HepG2 (cell line): ENCODE data around the gene BCAS1. TPM values are rescaled to one million over a fixed set of nuclear protein-coding genes. Genes with fewer than 3 reads are reported as not detected.

ENCODE experiments used
- GPN1 ChIP-seq: sonication (generic); formaldehyde crosslinking; IDR thresholded peaks from 2 replicates; pipeline ENCODE4 v1.5.1; 2020; ENCODE audit warnings: missing genetic modification reagents, borderline replicate concordance
- HNRNPLL ChIP-seq: fragments of 200-400 bp; formaldehyde crosslinking; IDR thresholded peaks from 2 replicates; pipeline ENCODE4 v1.6.1; 2017; ENCODE audit warnings: mild to moderate bottlenecking, low read depth, low read length; ENCODE audit not compliant: poor library complexity, severe bottlenecking
- HOXA5 ChIP-seq: sonication (generic); formaldehyde crosslinking; IDR thresholded peaks from 2 replicates; pipeline ENCODE4 v1.4.0; 2020; ENCODE audit warnings: missing genetic modification reagents
- KAT8 ChIP-seq: IDR thresholded peaks from 2 replicates; pipeline ENCODE4 v1.6.1; 2016; ENCODE audit warnings: missing genetic modification reagents, missing compliant biosample characterization
- NFE2L2 ChIP-seq: fragments of 150-350 bp; IDR thresholded peaks from 2 replicates; pipeline ENCODE4 v1.6.1; 2014; ENCODE audit warnings: low read length
- NONO ChIP-seq, 2 experiments: fragments of 450-650 bp in 1 of 2; sonication (generic) in 1 of 2; formaldehyde crosslinking in 1 of 2; IDR thresholded peaks in 1 of 2; conservative IDR thresholded peaks in 1 of 2; 2 replicates each; pipeline versions ENCODE4 v1.6.1 to v1.8.0; 2017 to 2022; ENCODE audit warnings: mild to moderate bottlenecking in 1 of 2, missing genetic modification reagents in 1 of 2, moderate library complexity in 1 of 2
- NR3C1 ChIP-seq: sonication (generic); formaldehyde crosslinking; IDR thresholded peaks from 2 replicates; pipeline ENCODE4 v1.4.0; 2020; ENCODE audit warnings: missing genetic modification reagents
- SIX1 ChIP-seq: sonication (generic); formaldehyde crosslinking; IDR thresholded peaks from 2 replicates; pipeline ENCODE4 v1.4.0; 2020; ENCODE audit warnings: missing genetic modification reagents, borderline replicate concordance
- SP140L ChIP-seq: sonication (generic); formaldehyde crosslinking; IDR thresholded peaks from 2 replicates; pipeline ENCODE4 v1.4.0; 2020; ENCODE audit warnings: missing genetic modification reagents, borderline replicate concordance
- TMF1 ChIP-seq: sonication (generic); formaldehyde crosslinking; IDR thresholded peaks from 2 replicates; pipeline ENCODE4 v1.8.1; 2022; ENCODE audit warnings: low read depth, missing genetic modification reagents
- TRIM24 ChIP-seq: sonication (generic); formaldehyde crosslinking; IDR thresholded peaks from 2 replicates; pipeline ENCODE4 v1.8.0; 2022; ENCODE audit warnings: mild to moderate bottlenecking, missing genetic modification reagents
- TSC22D2 ChIP-seq: sonication (generic); formaldehyde crosslinking; IDR thresholded peaks from 2 replicates; pipeline ENCODE4 v1.5.1; 2020; ENCODE audit warnings: missing genetic modification reagents, mild to moderate bottlenecking, borderline replicate concordance
- YEATS2 ChIP-seq: sonication (generic); formaldehyde crosslinking; IDR thresholded peaks from 2 replicates; pipeline ENCODE4 v1.4.0; 2020; ENCODE audit warnings: missing genetic modification reagents, borderline replicate concordance
- ZFP37 ChIP-seq: sonication (generic); formaldehyde crosslinking; IDR thresholded peaks from 2 replicates; pipeline ENCODE4 v1.4.0; 2020; ENCODE audit warnings: missing genetic modification reagents, borderline replicate concordance
- ZMYM4 ChIP-seq: sonication (generic); formaldehyde crosslinking; IDR thresholded peaks from 2 replicates; pipeline ENCODE4 v1.8.1; 2023; ENCODE audit warnings: mild to moderate bottlenecking, missing genetic modification reagents
- ZNF230 ChIP-seq: sonication (generic); formaldehyde crosslinking; IDR thresholded peaks from 2 replicates; pipeline ENCODE4 v1.4.0; 2020; ENCODE audit warnings: mild to moderate bottlenecking, missing genetic modification reagents
- ZNF3 ChIP-seq: IDR thresholded peaks from 2 replicates; pipeline ENCODE4 v1.7.0; 2017; ENCODE audit warnings: inconsistent platforms
- ZNF383 ChIP-seq: sonication (generic); formaldehyde crosslinking; IDR thresholded peaks from 2 replicates; pipeline ENCODE4 v1.4.0; 2020; ENCODE audit warnings: missing genetic modification reagents, mild to moderate bottlenecking, borderline replicate concordance
- ZNF530 ChIP-seq: sonication (generic); formaldehyde crosslinking; IDR thresholded peaks from 2 replicates; pipeline ENCODE4 v1.5.0; 2020; ENCODE audit warnings: low read depth, mild to moderate bottlenecking, missing genetic modification reagents
- ZNF547 ChIP-seq: sonication (generic); formaldehyde crosslinking; IDR thresholded peaks from 2 replicates; pipeline ENCODE4 v1.5.1; 2020; ENCODE audit warnings: mild to moderate bottlenecking, missing genetic modification reagents
- ZNF749 ChIP-seq: sonication (generic); formaldehyde crosslinking; IDR thresholded peaks from 2 replicates; pipeline ENCODE4 v1.8.0; 2022; ENCODE audit warnings: mild to moderate bottlenecking, missing genetic modification reagents, moderate library complexity, borderline replicate concordance
- ZNF772 ChIP-seq: sonication (generic); formaldehyde crosslinking; IDR thresholded peaks from 2 replicates; pipeline ENCODE4 v1.5.0; 2020; ENCODE audit warnings: mild to moderate bottlenecking, missing genetic modification reagents
- polyA plus RNA-seq, 8 experiments: library from polyadenylated mRNA; depleted of rRNA in 3 of 8; stranded (reverse) in 7 of 8; unstranded in 1 of 8; fragments of >200 nt; fragmentation: Illumina TruSeq in 4 of 8; extraction: Trizol in 4 of 8; gene quantifications; 2 replicates each; pipeline versions ENCODE4 v1.2.1 to v1.2.3, GENCODE V29; 2011 to 2016; ENCODE audit warnings: low read depth in 4 of 8, missing spikeins in 1 of 8, mixed read lengths in 1 of 8; ENCODE audit not compliant: insufficient read depth in 1 of 8
- total RNA-seq, 5 experiments: library from RNA; depleted of rRNA; stranded (reverse); fragments of >200 nt; fragmentation: Illumina TruSeq; extraction: Trizol; gene quantifications; 2 replicates each; pipeline ENCODE4 v1.2.3, GENCODE V29; 2016; ENCODE audit warnings: low read depth in 1 of 5
- TF ChIP-seq, protein P1 (sequence below): sonication (generic); formaldehyde crosslinking; IDR thresholded peaks from 2 replicates; pipeline ENCODE4 v1.5.1; 2020; ENCODE audit warnings: missing genetic modification reagents, mild to moderate bottlenecking, borderline replicate concordance
- TF ChIP-seq, protein P2 (sequence below): sonication (generic); formaldehyde crosslinking; IDR thresholded peaks from 2 replicates; pipeline ENCODE4 v1.5.0; 2020; ENCODE audit warnings: mild to moderate bottlenecking, missing genetic modification reagents
- TF ChIP-seq, protein P3 (sequence below): sonication (generic); formaldehyde crosslinking; IDR thresholded peaks from 2 replicates; pipeline ENCODE4 v1.8.1; 2023; ENCODE audit warnings: missing genetic modification reagents, inconsistent platforms, borderline replicate concordance
- TF ChIP-seq, protein P4 (sequence below): sonication (generic); formaldehyde crosslinking; conservative IDR thresholded peaks from 2 replicates; pipeline ENCODE4 v1.4.0; 2020; ENCODE audit warnings: missing genetic modification reagents

Gene BCAS1
- total and polyA plus RNA-seq, 2 of the 13 experiments (the other 11 are each of a cell fraction or from before 2014, with no cell fraction given), result 0.55 to 0.91 TPM

DNA sequence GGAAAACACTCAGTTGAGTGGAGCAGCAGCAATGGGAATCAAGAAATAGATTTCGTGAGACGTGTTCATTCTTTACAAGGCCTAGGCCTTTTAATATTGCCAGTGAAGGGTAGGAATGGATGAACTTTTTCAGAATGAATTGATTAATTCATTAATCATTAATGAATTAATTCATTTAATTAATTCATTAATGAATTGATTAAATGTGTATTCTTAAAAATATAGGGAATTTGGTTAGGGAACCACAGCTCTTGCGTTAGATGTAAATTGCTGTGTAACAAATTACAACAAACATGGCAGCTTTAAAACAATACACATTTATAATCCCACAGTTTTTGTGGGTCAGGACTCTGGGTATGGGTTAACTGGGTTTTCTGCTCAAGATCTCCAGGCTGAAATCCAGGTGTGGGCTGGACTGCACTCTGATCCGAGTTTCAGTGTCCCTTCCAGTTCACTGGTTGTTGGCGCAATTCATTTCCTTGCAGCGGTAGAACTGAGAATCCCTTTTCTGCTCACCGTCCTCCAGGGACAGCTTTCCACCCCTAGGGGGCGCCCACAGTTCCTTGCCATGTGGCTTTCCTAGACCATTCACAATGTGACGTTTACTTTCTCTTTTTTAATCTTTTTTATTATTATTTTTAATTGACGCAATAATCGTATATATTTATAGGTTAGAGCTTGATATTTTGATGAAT, 32.8 kb upstream of the BCAS1 start (continued):
- TF ChIP-seq HNRNPLL (no peak), ZNF383 (CRISPR knock-in tag) (no peak), ZFP37 (peak; percentile 83), NFE2L2 (no peak; the same call in 1 of the 2 replicates), ZNF772 (no peak), NR3C1 (CRISPR knock-in tag) (no peak), KAT8 (CRISPR knock-in tag) (no peak), ZNF3 (CRISPR knock-in tag) (no peak), SP140L (no peak), SIX1 (CRISPR knock-in tag) (peak; percentile 42; the same call in 1 of the 2 replicates), ZMYM4 (CRISPR knock-in tag) (peak; percentile 91), YEATS2 (CRISPR knock-in tag) (no peak), TRIM24 (no peak), TSC22D2 (CRISPR knock-in tag) (no peak), HOXA5 (CRISPR knock-in tag) (peak; percentile 62; the same call in 1 of the 2 replicates), NONO (IDR thresholded peaks at IDR 0.05) (no peak), NONO (CRISPR knock-in tag; conservative IDR thresholded peaks at IDR 0.05) (no peak), ZNF530 (CRISPR knock-in tag) (no peak), TMF1 (CRISPR knock-in tag) (no peak), ZNF749 (no peak; the same call in 1 of the 2 replicates), GPN1 (CRISPR knock-in tag) (no peak), ZNF230 (CRISPR knock-in tag) (no peak), ZNF547 (CRISPR knock-in tag) (no peak)
- TF ChIP-seq, protein P1, sequence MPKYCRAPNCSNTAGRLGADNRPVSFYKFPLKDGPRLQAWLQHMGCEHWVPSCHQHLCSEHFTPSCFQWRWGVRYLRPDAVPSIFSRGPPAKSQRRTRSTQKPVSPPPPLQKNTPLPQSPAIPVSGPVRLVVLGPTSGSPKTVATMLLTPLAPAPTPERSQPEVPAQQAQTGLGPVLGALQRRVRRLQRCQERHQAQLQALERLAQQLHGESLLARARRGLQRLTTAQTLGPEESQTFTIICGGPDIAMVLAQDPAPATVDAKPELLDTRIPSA (CRISPR knock-in tag), result no peak; the same call in 1 of the 2 replicates
- TF ChIP-seq, protein P2, sequence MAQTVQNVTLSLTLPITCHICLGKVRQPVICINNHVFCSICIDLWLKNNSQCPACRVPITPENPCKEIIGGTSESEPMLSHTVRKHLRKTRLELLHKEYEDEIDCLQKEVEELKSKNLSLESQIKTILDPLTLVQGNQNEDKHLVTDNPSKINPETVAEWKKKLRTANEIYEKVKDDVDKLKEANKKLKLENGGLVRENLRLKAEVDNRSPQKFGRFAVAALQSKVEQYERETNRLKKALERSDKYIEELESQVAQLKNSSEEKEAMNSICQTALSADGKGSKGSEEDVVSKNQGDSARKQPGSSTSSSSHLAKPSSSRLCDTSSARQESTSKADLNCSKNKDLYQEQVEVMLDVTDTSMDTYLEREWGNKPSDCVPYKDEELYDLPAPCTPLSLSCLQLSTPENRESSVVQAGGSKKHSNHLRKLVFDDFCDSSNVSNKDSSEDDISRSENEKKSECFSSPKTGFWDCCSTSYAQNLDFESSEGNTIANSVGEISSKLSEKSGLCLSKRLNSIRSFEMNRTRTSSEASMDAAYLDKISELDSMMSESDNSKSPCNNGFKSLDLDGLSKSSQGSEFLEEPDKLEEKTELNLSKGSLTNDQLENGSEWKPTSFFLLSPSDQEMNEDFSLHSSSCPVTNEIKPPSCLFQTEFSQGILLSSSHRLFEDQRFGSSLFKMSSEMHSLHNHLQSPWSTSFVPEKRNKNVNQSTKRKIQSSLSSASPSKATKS (CRISPR knock-in tag), result 0 out of 2 replicates have a peak, but pooled peaks have one; percentile 20
- TF ChIP-seq, protein P3, sequence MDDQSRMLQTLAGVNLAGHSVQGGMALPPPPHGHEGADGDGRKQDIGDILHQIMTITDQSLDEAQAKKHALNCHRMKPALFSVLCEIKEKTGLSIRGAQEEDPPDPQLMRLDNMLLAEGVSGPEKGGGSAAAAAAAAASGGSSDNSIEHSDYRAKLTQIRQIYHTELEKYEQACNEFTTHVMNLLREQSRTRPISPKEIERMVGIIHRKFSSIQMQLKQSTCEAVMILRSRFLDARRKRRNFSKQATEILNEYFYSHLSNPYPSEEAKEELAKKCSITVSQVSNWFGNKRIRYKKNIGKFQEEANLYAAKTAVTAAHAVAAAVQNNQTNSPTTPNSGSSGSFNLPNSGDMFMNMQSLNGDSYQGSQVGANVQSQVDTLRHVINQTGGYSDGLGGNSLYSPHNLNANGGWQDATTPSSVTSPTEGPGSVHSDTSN (CRISPR knock-in tag), result no peak
- TF ChIP-seq, protein P4, sequence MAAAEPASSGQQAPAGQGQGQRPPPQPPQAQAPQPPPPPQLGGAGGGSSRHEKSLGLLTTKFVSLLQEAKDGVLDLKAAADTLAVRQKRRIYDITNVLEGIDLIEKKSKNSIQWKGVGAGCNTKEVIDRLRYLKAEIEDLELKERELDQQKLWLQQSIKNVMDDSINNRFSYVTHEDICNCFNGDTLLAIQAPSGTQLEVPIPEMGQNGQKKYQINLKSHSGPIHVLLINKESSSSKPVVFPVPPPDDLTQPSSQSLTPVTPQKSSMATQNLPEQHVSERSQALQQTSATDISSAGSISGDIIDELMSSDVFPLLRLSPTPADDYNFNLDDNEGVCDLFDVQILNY (CRISPR knock-in tag), result no peak
